Measurements from ENCODE around the gene TTC28.

DNA sequence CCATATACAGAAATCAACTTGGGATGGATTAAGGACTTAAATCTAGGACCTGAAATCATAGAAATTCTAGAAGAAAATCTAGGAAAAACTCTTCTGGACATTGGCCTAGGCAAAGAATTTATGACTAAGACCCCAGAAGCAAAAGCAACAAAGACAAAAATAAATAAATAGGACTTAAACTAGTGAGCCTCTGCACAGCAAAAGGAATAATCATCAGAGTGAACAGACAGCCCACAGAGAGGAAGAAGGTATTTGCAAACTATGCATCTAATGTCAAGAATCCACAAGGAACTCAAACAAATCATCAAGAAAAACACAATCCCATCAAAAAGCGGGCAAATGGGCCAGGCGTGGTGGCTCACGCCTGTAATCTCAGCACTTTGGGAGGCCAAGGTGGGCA, 32.4 kb downstream of the TTC28 start:
- TF ChIP-seq, protein P1, sequence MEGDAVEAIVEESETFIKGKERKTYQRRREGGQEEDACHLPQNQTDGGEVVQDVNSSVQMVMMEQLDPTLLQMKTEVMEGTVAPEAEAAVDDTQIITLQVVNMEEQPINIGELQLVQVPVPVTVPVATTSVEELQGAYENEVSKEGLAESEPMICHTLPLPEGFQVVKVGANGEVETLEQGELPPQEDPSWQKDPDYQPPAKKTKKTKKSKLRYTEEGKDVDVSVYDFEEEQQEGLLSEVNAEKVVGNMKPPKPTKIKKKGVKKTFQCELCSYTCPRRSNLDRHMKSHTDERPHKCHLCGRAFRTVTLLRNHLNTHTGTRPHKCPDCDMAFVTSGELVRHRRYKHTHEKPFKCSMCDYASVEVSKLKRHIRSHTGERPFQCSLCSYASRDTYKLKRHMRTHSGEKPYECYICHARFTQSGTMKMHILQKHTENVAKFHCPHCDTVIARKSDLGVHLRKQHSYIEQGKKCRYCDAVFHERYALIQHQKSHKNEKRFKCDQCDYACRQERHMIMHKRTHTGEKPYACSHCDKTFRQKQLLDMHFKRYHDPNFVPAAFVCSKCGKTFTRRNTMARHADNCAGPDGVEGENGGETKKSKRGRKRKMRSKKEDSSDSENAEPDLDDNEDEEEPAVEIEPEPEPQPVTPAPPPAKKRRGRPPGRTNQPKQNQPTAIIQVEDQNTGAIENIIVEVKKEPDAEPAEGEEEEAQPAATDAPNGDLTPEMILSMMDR (IDR thresholded peaks at IDR 0.05) = no peak
- TF ChIP-seq POLR2A (IDR thresholded peaks at IDR 0.05) (no peak), EP300 (IDR thresholded peaks at IDR 0.05) (no peak), POLR2AphosphoS5 (IDR thresholded peaks at IDR 0.05) (no peak)

All from gastroesophageal sphincter (tissue), 3 donors.